Hindlimb muscle (tissue), 1 donor: ENCODE results near the gene LRRC7. TPM values are rescaled to one million over a fixed set of nuclear protein-coding genes. Genes with fewer than 3 reads are reported as not detected.
A peak's percentile ranks its signal among the peaks of the same experiment; 100 is the strongest.

Experiments used
- DNase-seq: peaks from one replicate; pipeline ENCODE4 v3.0.0-alpha.2; 2013
- polyA plus RNA-seq: library from polyadenylated mRNA; unstranded; fragments of 120-200 nt; gene quantifications from one replicate; pipeline ENCODE4 v1.2.1, GENCODE V29; 2013; ENCODE audit not compliant: insufficient read length

The LRRC7 gene
- 18.9 TPM for polyA plus RNA-seq

GRCh38 chr1:69567652-69568420 is at the start of gene LRRC7:
LRRC7 (plus strand) TSS chr1:69567922; CDS start chr1:69568640, 718 bp downstream.
- DNase-seq = peak; percentile 61

GRCh38 chr1:69519006-69519405 is 48.7 kb upstream of the LRRC7 start:
- DNase-seq = no peak

- DNase-seq = no peak
These were observed 47.4 kb upstream of the LRRC7 start for GRCh38 chr1:69520326-69520725.

- no peak for DNase-seq
These were observed 44.7 kb upstream of the LRRC7 start for GRCh38 chr1:69523032-69523431.

GRCh38 chr1:69523461-69523860 is 44.3 kb upstream of the LRRC7 start:
- no peak for DNase-seq

- DNase-seq = no peak
These were observed 43.7 kb upstream of the LRRC7 start for GRCh38 chr1:69524015-69524414.

- DNase-seq = no peak
These were observed 40.4 kb upstream of the LRRC7 start for GRCh38 chr1:69527273-69527672.

GRCh38 chr1:69528376-69528775 is 39.3 kb upstream of the LRRC7 start:
- no peak for DNase-seq

- DNase-seq = no peak
These were observed 34.4 kb upstream of the LRRC7 start for GRCh38 chr1:69533343-69533742.

- no peak for DNase-seq
These were observed 32.9 kb upstream of the LRRC7 start for GRCh38 chr1:69534829-69535228.

- DNase-seq = no peak
These were observed 32.2 kb upstream of the LRRC7 start for GRCh38 chr1:69535490-69535889.

GRCh38 chr1:69540052-69540451 is 27.7 kb upstream of the LRRC7 start:
- DNase-seq = no peak

GRCh38 chr1:69551476-69552324 is 16.0 kb upstream of the LRRC7 start:
- DNase-seq = no peak

- no peak for DNase-seq
These were observed 14.0 kb upstream of the LRRC7 start for GRCh38 chr1:69553726-69554125.

- peak; percentile 28 for DNase-seq
These were observed 876 bp downstream of the LRRC7 start for GRCh38 chr1:69568421-69569174.

GRCh38 chr1:69569175-69569541 is 1.4 kb downstream of the LRRC7 start:
- DNase-seq = peak; percentile 34

- DNase-seq = peak; percentile 36
These were observed 2.0 kb downstream of the LRRC7 start for GRCh38 chr1:69569576-69570328.

GRCh38 chr1:69570356-69570755 is 2.6 kb downstream of the LRRC7 start:
- peak; percentile 42 for DNase-seq

- no peak for DNase-seq
These were observed 5.2 kb downstream of the LRRC7 start for GRCh38 chr1:69572921-69573320.

GRCh38 chr1:69573911-69574310 is 6.2 kb downstream of the LRRC7 start:
- no peak for DNase-seq

- DNase-seq = no peak
These were observed 17.9 kb downstream of the LRRC7 start for GRCh38 chr1:69585666-69586065.

- no peak for DNase-seq
These were observed 19.7 kb downstream of the LRRC7 start for GRCh38 chr1:69587391-69587790.
